Measurements from ENCODE around the gene SLC66A3. TPM values are rescaled to one million over a fixed set of nuclear protein-coding genes. Genes with fewer than 3 reads are reported as not detected.

Gene SLC66A3
- total RNA-seq, 1 experiment from 2014 or later: 5.0 TPM

DNA sequence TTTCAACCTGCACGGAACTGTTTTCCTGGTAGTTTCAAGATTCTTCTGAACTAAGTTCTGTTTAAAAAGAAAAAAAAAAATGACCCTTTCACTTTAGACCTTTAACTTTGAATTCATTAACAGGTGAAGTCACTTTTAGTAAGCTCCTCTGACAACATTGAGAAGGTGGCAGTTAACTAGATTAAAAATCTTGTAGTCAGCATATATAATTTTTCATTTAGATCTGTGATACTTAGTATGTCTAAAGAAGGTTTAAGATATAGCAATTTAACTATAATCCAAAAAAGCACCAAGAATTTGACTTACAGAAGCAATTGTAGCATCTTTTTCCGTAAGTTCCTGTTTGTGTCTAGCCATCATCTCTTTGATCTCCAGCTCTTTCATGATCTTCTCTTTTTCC is 45.4 kb downstream of the SLC66A3 start:
- Histone ChIP-seq H3K27me3 (no peaks in the 10 kb centered on the region), H3K4me1 (no peaks in the 10 kb centered on the region), H3K27ac (no peak overlapping the region), H3K36me3 (peaks cover 56% of the 10 kb centered on the region), H3K9me3 (replicated peaks) (no peaks in the 10 kb centered on the region), H3K4me3 (no peak overlapping the region)
- no peak for DNase-seq

- peaks cover 47% of the 10 kb centered on the region for H3K36me3 ChIP-seq
Measured at GRCh38 chr2:11201969-11202368, 46.7 kb downstream of the SLC66A3 start.

DNA sequence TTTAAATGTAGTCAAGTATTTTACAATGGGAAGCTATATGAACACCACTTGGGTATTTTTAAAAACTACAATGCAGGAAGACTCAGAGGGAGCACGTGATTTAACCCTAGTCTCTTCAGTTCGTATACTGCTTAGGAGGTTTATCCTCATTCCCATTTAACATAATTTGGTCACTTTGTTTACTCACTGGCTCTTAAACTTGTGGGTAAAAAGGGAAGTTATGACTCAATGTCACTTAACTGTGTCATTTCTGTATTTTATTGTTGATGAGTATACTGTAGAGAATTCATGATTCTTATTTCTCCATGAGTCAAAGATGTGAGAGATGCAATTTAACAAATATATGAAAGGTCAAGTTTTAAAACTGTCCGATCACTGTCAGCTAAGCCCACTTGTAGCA is 48.2 kb downstream of the SLC66A3 start:
- H3K36me3 ChIP-seq: peaks cover 39% of the 10 kb centered on the region

More at GRCh38 chr2:11201969-11202368, 46.7 kb downstream of the SLC66A3 start:
- Histone ChIP-seq H3K27ac (no peak overlapping the region), H3K4me3 (no peak overlapping the region), H3K4me1 (no peaks in the 10 kb centered on the region), H3K9me3 (replicated peaks) (no peaks in the 10 kb centered on the region), H3K27me3 (no peaks in the 10 kb centered on the region)
- no peak for DNase-seq

DNA sequence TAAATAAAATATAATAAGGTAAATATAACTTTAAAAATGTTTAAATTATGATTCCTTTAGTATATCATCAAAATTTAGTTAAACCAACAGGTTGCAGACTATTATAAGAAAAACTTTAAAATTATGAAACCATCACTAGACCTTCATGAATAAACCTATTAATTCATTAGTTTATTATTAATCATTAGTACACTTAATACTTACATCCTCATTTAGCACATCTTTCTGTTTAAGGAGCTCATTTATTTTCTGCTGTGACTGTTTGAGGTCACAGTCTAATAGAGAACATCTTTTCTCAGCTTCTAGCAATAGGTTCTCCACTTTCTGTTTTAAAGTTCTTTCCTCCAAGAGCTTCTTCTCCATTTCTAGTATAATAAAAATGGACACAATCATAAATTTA is 52.8 kb downstream of the SLC66A3 start:
- Histone ChIP-seq H3K4me1 (no peaks in the 10 kb centered on the region), H3K36me3 (peaks cover 34% of the 10 kb centered on the region), H3K27me3 (no peaks in the 10 kb centered on the region), H3K27ac (no peak overlapping the region), H3K4me3 (no peak overlapping the region), H3K9me3 (replicated peaks) (no peaks in the 10 kb centered on the region)
- no peak for DNase-seq

More for the DNA sequence above, 48.2 kb downstream of the SLC66A3 start:
- Histone ChIP-seq H3K9me3 (replicated peaks) (no peaks in the 10 kb centered on the region), H3K4me3 (no peak overlapping the region), H3K4me1 (no peaks in the 10 kb centered on the region), H3K27ac (no peak overlapping the region), H3K27me3 (no peaks in the 10 kb centered on the region)
- DNase-seq: no peak

DNA sequence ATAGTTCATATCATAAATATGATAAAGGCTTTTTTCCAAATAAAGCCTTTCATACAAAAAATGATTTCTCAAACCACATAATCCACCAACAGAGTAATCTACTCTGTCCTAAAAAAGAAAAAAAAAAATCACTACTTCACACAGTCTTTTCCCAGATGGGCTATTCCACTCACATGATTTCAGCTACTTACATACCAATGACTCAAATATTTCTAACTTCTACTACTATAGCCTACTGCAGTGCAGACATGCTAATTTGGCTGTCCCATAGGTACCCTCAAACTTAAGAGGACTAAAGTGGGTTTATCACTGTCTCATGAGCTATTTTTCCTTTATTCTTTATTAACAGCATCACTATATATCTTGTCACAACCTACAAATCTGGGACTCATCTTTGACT is 57.4 kb downstream of the SLC66A3 start:
- Histone ChIP-seq H3K36me3 (peaks cover 53% of the 10 kb centered on the region), H3K27ac (no peak overlapping the region), H3K27me3 (no peaks in the 10 kb centered on the region), H3K9me3 (replicated peaks) (no peaks in the 10 kb centered on the region), H3K4me1 (no peaks in the 10 kb centered on the region), H3K4me3 (no peak overlapping the region)
- no peak for DNase-seq

GRCh38 chr2:11213090-11213638 is 57.9 kb downstream of the SLC66A3 start:
- Histone ChIP-seq H3K9me3 (replicated peaks) (no peaks in the 10 kb centered on the region), H3K27me3 (no peaks in the 10 kb centered on the region), H3K4me3 (no peak overlapping the region), H3K4me1 (no peaks in the 10 kb centered on the region), H3K27ac (no peak overlapping the region), H3K36me3 (peaks cover 56% of the 10 kb centered on the region)
- no peak for DNase-seq

DNA sequence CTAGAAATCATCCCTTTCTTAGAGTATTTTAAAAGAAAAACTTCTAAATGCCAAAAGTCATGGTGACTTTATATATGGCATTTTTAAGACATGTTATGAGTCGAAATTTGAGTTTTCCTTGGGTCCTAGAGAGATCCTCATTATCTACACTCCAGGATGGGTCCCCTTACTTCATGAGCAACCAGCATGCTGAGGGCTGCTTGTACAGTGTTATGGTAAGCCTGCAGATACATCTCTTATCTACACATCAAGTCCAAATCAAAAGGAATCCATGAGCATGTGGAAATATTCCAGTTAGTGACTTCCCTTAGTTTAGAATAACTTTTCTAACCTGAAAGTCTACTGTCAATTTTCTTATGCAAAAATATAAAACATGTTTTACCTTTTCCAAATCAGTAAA is 58.7 kb downstream of the SLC66A3 start:
- no peaks in the 10 kb centered on the region for H3K9me3 ChIP-seq (replicated peaks)
- H3K36me3 ChIP-seq: peaks cover 63% of the 10 kb centered on the region
- no peaks in the 10 kb centered on the region for H3K4me1 ChIP-seq
- H3K27me3 ChIP-seq: no peaks in the 10 kb centered on the region
- no peak overlapping the region for H3K27ac ChIP-seq
- DNase-seq: no peak
- H3K4me3 ChIP-seq: no peak overlapping the region

GRCh38 chr2:11214770-11215169 is 59.5 kb downstream of the SLC66A3 start:
- Histone ChIP-seq H3K27ac (no peak overlapping the region), H3K4me1 (no peaks in the 10 kb centered on the region), H3K27me3 (no peaks in the 10 kb centered on the region), H3K9me3 (replicated peaks) (no peaks in the 10 kb centered on the region), H3K4me3 (no peak overlapping the region), H3K36me3 (peaks cover 68% of the 10 kb centered on the region)
- no peak for DNase-seq

- Histone ChIP-seq H3K36me3 (peaks cover 74% of the 10 kb centered on the region), H3K9me3 (replicated peaks) (no peaks in the 10 kb centered on the region), H3K27me3 (no peaks in the 10 kb centered on the region), H3K27ac (no peak overlapping the region), H3K4me1 (no peaks in the 10 kb centered on the region), H3K4me3 (no peak overlapping the region)
- no peak for DNase-seq
Measured at GRCh38 chr2:11215407-11215806, 60.1 kb downstream of the SLC66A3 start.

GRCh38 chr2:11220445-11220844 is 65.2 kb downstream of the SLC66A3 start:
- Histone ChIP-seq H3K36me3 (peaks cover 47% of the 10 kb centered on the region), H3K27me3 (no peaks in the 10 kb centered on the region), H3K4me3 (no peak overlapping the region), H3K27ac (no peak overlapping the region), H3K4me1 (no peaks in the 10 kb centered on the region), H3K9me3 (replicated peaks) (no peaks in the 10 kb centered on the region)
- DNase-seq: no peak

GRCh38 chr2:11222845-11223244 is 67.6 kb downstream of the SLC66A3 start:
- Histone ChIP-seq H3K9me3 (replicated peaks) (no peaks in the 10 kb centered on the region), H3K4me1 (no peaks in the 10 kb centered on the region), H3K27me3 (no peaks in the 10 kb centered on the region), H3K36me3 (peaks cover 36% of the 10 kb centered on the region), H3K4me3 (no peak overlapping the region), H3K27ac (no peak overlapping the region)
- DNase-seq: no peak

DNA sequence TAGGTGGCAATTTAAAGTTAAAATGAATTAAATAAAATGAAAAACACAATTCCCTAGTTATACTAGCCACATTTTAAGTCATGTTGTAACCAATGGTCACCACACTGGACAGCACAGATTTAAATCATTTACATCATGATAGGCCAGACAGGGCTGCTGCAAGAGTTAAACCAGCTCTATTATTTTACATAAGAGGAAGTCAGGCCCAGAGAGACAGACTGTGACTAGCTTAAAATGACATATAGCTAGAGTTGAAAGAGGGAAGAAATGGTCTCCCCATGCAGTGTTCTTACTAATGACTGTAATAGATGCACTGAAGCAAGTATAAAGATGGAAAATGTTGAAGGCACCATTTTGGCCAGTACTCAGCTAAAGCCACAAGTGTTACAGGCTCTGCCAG is 69.6 kb downstream of the SLC66A3 start:
- no peak overlapping the region for H3K27ac ChIP-seq
- H3K4me3 ChIP-seq: no peak overlapping the region
- no peaks in the 10 kb centered on the region for H3K9me3 ChIP-seq (replicated peaks)
- peaks cover 19% of the 10 kb centered on the region for H3K36me3 ChIP-seq
- no peak for DNase-seq
- no peaks in the 10 kb centered on the region for H3K4me1 ChIP-seq
- no peaks in the 10 kb centered on the region for H3K27me3 ChIP-seq

- H3K4me1 ChIP-seq: no peaks in the 10 kb centered on the region
- no peak for DNase-seq
Measured at GRCh38 chr2:11227595-11227994, 72.3 kb downstream of the SLC66A3 start.

More at GRCh38 chr2:11227595-11227994, 72.3 kb downstream of the SLC66A3 start:
- H3K27ac ChIP-seq: no peak overlapping the region
- peaks cover 5% of the 10 kb centered on the region; the same call in 1 of the 2 replicates for H3K36me3 ChIP-seq
- H3K4me3 ChIP-seq: no peak overlapping the region
- no peaks in the 10 kb centered on the region for H3K9me3 ChIP-seq (replicated peaks)
- no peaks in the 10 kb centered on the region for H3K27me3 ChIP-seq

All from SJCRH30 (cell line).